DND-41 (cell line): ENCODE data around the gene DHRSX.
A peak's percentile ranks its signal among the peaks of the same experiment; 100 is the strongest.
"Not testable (repeated sequence)": the region's sequence is repeated elsewhere in the genome, so short reads cannot be mapped to it uniquely, and the experiment has no call there.

ENCODE experiments used
- ATAC-seq: fragments of 200-7000 bp; cut with Tn5 transposase; 3 replicates; pipeline ENCODE4 v1.9.1; 2021; ENCODE audit warnings: low read depth; ENCODE audit not compliant: insufficient read depth
- DNase-seq: peaks from one replicate; pipeline ENCODE4 v3.0.0-alpha.2; 2020
- H2AFZ ChIP-seq: 2 replicates; pipeline ENCODE4 v1.6.0; 2012; ENCODE audit warnings: low read depth, low read length
- H3K27ac ChIP-seq: 2 replicates; pipeline ENCODE4 v1.5.1; 2012; ENCODE audit warnings: low read length, inconsistent platforms
- H3K27me3 ChIP-seq: fragments of 200-600 bp; sonication (generic); 2 replicates; pipeline ENCODE4 v1.6.0; 2012; ENCODE audit warnings: low read length, mild to moderate bottlenecking, inconsistent platforms; ENCODE audit not compliant: insufficient read depth, poor library complexity
- H3K36me3 ChIP-seq: 2 replicates; pipeline ENCODE4 v1.5.1; 2012; ENCODE audit warnings: low read length, inconsistent platforms; ENCODE audit not compliant: insufficient read depth
- H3K4me1 ChIP-seq: 2 replicates; pipeline ENCODE4 v1.5.1; 2012; ENCODE audit warnings: mild to moderate bottlenecking, low read length; ENCODE audit not compliant: insufficient read depth
- H3K4me2 ChIP-seq: 2 replicates; pipeline ENCODE4 v1.6.0; 2012; ENCODE audit warnings: mild to moderate bottlenecking, moderate library complexity, low read length, inconsistent platforms; ENCODE audit not compliant: insufficient read depth
- H3K4me3 ChIP-seq, 2 experiments: fragments of 200-600 bp in 1 of 2; shearing (Covaris generic) in 1 of 2; 2 replicates each; pipeline ENCODE4 v1.5.1; 2012 to 2016; ENCODE audit warnings: inconsistent platforms in 2 of 2, low read length in 2 of 2, mild to moderate bottlenecking in 2 of 2, low read depth in 1 of 2, moderate library complexity in 1 of 2
- H3K79me2 ChIP-seq: 2 replicates; pipeline ENCODE4 v1.6.0; 2012; ENCODE audit warnings: low read length, inconsistent platforms; ENCODE audit not compliant: insufficient read depth
- H3K9ac ChIP-seq: 2 replicates; pipeline ENCODE4 v1.6.0; 2012; ENCODE audit warnings: low read depth, mild to moderate bottlenecking, inconsistent platforms, low read length, moderate library complexity
- H3K9me3 ChIP-seq: 2 replicates; pipeline ENCODE4 v1.5.1; 2012; ENCODE audit warnings: low read length, moderate library complexity, mild to moderate bottlenecking, inconsistent platforms; ENCODE audit not compliant: insufficient read depth, severe bottlenecking
- H4K20me1 ChIP-seq: 2 replicates; pipeline ENCODE4 v1.6.0; 2012; ENCODE audit warnings: low read length; ENCODE audit not compliant: insufficient read depth
- EZH2 ChIP-seq: IDR thresholded peaks from 3 replicates; pipeline ENCODE4 v1.6.1; 2012; ENCODE audit warnings: borderline replicate concordance, low read depth, mild to moderate bottlenecking, moderate library complexity, low read length, inconsistent platforms; ENCODE audit not compliant: severe bottlenecking
- TF ChIP-seq, protein P1 (sequence below): IDR thresholded peaks from 2 replicates; pipeline ENCODE4 v1.5.1; 2012; ENCODE audit warnings: borderline replicate concordance, low read length, moderate library complexity, mild to moderate bottlenecking; ENCODE audit not compliant: poor library complexity, severe bottlenecking; ENCODE audit errors: extremely low read depth

The DHRSX gene

DNA sequence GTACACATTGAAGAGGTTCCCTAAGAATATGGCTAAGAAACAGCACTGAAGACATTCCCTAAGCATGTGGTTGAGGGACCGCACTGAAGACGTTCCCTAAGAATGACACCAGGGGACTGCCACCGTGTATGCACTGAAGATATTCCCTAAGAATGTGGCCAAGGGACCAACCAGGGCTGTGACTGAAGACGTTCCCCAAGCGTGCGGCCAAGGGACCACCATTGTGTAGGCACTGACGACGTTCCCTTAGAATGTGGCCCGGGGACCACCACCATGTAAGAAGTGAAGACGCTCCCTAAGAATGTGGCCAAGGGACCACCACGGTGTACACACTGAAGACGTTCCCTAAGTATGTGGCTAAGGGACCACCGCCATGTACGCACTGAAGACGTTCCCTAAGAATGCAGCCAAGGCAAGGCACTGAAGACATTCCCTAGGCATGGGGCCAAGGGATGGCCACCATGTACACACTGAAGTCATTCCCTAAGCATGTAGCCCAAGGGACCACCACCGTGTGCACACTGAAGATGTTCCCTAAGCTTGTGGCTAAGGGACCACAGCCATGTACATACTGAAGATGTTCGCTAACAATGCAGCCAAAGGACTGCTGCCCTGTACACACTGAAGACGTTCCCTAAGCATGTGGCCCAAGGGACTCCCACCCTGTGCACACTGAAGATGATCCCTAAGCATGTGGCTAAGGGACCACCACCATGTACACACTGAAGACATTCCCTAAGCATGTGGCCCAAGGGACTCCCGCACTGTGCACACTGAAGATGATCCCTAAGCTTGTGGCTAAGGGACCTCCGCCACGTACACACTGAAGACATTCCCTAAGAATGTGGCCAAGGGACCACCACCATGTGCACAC, 22.0 kb downstream of the DHRSX start:
- Histone ChIP-seq H2AFZ (no peak overlapping the region), H3K36me3 (peaks cover 2% of the 10 kb centered on the region; the same call in 1 of the 2 replicates), H3K4me3 (no peak overlapping the region), H4K20me1 (peaks cover 35% of the 10 kb centered on the region), H3K27ac (no peak overlapping the region), H3K27me3 (no peaks in the 10 kb centered on the region), H3K79me2 (peaks cover 47% of the 10 kb centered on the region), H3K4me1 (no peaks in the 10 kb centered on the region), H3K4me2 (no peak overlapping the region), H3K9ac (no peak overlapping the region), H3K9me3 (no peaks in the 10 kb centered on the region)
- DNase-seq (no peak), ATAC-seq (0 out of 3 replicates have a peak, but pooled peaks have one; percentile 8)
- TF ChIP-seq EZH2 = no peak
- TF ChIP-seq, protein P1, sequence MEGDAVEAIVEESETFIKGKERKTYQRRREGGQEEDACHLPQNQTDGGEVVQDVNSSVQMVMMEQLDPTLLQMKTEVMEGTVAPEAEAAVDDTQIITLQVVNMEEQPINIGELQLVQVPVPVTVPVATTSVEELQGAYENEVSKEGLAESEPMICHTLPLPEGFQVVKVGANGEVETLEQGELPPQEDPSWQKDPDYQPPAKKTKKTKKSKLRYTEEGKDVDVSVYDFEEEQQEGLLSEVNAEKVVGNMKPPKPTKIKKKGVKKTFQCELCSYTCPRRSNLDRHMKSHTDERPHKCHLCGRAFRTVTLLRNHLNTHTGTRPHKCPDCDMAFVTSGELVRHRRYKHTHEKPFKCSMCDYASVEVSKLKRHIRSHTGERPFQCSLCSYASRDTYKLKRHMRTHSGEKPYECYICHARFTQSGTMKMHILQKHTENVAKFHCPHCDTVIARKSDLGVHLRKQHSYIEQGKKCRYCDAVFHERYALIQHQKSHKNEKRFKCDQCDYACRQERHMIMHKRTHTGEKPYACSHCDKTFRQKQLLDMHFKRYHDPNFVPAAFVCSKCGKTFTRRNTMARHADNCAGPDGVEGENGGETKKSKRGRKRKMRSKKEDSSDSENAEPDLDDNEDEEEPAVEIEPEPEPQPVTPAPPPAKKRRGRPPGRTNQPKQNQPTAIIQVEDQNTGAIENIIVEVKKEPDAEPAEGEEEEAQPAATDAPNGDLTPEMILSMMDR = no peak

DNA sequence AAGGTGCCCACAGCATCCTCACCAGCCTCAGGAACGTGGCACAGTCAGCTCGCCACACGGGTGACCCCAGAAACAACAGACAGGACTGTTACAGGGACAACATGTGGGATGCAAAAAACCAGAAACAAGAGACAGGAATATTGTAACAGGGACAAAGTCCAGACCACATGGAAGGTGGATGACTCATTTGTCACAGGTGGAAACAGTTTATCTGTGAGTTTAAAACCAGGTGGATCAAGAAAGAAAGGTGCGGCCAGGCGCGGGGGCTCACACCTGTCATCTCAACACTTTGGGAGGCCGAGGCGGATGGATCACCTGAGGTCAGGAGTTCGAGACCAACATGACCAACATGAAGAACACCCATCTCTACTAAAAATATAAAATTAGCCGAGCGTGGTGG, 23.5 kb downstream of the DHRSX start:
- H3K9ac ChIP-seq, H3K4me1 ChIP-seq, H3K9me3 ChIP-seq, DNase-seq, H3K4me2 ChIP-seq, H3K27me3 ChIP-seq, H3K27ac ChIP-seq, H3K4me3 ChIP-seq, H2AFZ ChIP-seq, ATAC-seq, H3K36me3 ChIP-seq: not testable (repeated sequence)
- H4K20me1 ChIP-seq = peaks cover 35% of the 10 kb centered on the region
- H3K79me2 ChIP-seq = peaks cover 45% of the 10 kb centered on the region

DNA sequence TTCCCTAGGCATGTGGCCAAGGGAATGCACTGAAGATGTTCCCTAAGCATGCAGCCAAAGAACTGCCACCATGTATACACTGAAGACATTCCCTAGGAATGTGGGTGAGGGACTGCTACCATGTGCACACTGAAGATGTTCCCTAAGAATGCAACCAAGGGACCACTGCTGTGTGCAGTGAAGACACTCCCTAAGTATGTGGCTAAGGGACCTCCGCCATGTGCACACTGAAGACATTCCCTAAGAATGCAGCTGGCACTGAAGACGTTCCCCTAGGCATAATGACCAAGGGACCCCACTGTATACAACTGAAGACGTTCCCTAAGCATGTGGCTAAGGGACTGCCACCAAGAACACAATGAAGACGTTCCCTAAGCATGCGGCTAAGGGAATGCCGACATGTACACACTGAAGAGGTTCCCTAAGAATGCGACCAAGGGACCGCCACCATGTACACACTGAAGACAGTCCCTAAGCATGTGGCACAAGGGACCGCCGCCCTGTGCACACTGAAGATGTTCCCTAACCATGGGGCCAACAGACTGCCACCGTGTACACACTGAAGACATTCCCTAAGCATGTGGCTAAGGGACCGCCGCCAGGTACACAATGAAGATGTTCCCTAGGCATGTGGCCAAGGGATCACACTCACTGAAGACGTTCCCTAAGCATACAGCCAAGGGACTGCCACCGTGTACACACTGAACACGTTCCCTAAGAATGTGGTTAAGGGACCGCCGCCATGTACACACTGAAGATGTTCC, 25.6 kb downstream of the DHRSX start:
- peaks cover 50% of the 10 kb centered on the region for H3K79me2 ChIP-seq
- no peak overlapping the region for H3K4me3 ChIP-seq
- H3K36me3 ChIP-seq = peaks cover 2% of the 10 kb centered on the region; the same call in 1 of the 2 replicates
- peaks cover 35% of the 10 kb centered on the region for H4K20me1 ChIP-seq
- ATAC-seq (no peak), DNase-seq (no peak)
- no peaks in the 10 kb centered on the region for H3K27me3 ChIP-seq
- no peak overlapping the region for H3K27ac ChIP-seq
- H3K4me1 ChIP-seq = no peaks in the 10 kb centered on the region
- no peak overlapping the region for H2AFZ ChIP-seq
- no peaks in the 10 kb centered on the region for H3K9me3 ChIP-seq
- H3K9ac ChIP-seq = no peak overlapping the region
- TF ChIP-seq, protein P1 = no peak
- TF ChIP-seq EZH2 = no peak
- H3K4me2 ChIP-seq = no peak overlapping the region

DNA sequence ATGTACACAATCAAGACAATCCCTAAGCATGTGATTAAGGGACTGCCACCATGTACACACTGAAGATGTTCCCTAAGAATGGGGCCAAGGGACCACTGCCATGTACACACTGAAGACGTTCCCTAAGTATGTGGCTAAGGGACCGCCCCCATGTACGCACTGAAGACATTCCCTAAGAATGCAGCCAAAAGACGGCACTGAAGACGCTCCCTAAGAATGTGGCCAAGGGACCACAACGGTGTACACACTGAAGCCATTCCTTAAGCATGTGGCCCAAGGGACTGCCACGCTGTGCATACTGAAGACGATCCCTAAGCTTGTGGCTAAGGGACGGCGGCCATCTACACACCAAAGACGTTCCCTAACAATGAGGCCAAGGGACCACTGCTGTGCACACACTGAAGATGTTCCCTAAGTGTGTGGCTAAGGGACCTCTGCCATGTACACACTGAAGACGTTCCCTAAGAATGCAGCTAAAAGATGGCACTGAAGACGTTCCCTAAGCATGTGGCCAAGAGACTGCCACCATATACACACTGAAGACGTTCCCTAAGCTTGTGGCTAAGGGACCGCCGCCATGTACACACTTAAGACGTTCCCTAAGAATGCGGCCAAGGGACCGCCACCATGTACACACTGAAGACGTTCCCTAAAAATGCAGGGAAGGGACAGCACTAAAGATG, 26.4 kb downstream of the DHRSX start:
- peaks cover 2% of the 10 kb centered on the region; the same call in 1 of the 2 replicates for H3K36me3 ChIP-seq
- no peak overlapping the region for H3K4me3 ChIP-seq
- no peak overlapping the region for H3K27ac ChIP-seq
- no peak overlapping the region for H3K4me2 ChIP-seq
- H3K9ac ChIP-seq = no peak overlapping the region
- H3K4me1 ChIP-seq = no peaks in the 10 kb centered on the region
- ATAC-seq (no peak), DNase-seq (no peak)
- H3K79me2 ChIP-seq = peaks cover 50% of the 10 kb centered on the region
- no peak overlapping the region for H2AFZ ChIP-seq
- no peaks in the 10 kb centered on the region for H3K27me3 ChIP-seq
- no peaks in the 10 kb centered on the region for H3K9me3 ChIP-seq
- peaks cover 30% of the 10 kb centered on the region for H4K20me1 ChIP-seq
- TF ChIP-seq, protein P1 = no peak
- TF ChIP-seq EZH2 = no peak

DNA sequence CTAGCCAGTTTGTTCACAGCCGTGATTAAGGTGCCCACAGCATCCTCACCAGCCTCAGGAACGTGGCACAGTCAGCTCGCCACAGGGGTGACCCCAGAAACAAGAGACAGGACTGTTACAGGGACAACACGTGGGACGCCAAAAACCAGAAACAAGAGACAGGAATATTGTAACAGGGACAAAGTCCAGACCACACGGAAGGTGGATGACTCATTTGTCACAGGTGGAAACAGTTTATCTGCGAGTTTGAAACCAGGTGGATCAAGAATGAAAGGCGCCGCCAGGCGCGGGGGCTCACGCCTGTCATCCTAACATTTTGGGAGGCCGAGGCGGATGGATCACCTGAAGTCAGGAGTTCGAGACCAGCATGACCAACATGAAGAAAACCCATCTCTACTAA, 27.7 kb downstream of the DHRSX start:
- not testable (repeated sequence) for H3K4me2 ChIP-seq, H3K27ac ChIP-seq, H3K36me3 ChIP-seq, H2AFZ ChIP-seq, H3K9me3 ChIP-seq, H3K9ac ChIP-seq, H3K4me3 ChIP-seq, H3K4me1 ChIP-seq, H3K27me3 ChIP-seq, ATAC-seq, DNase-seq
- Histone ChIP-seq H3K79me2 (peaks cover 46% of the 10 kb centered on the region), H4K20me1 (peaks cover 33% of the 10 kb centered on the region)
